Activated CD8-positive, alpha-beta T cell treated with anti-CD3 and anti-CD28 coated beads, Interleukin-2, amount 10 ng/mL, durations not matched to agents 7 days and 5 days (primary cell): ENCODE data around the gene CCL2. TPM values are rescaled to one million over a fixed set of nuclear protein-coding genes. Genes with fewer than 3 reads are reported as not detected.

Source experiments
- ATAC-seq: fragments of 150-1000 bp; cut with Tn5 transposase; one replicate; pipeline ENCODE4 v1.10.0; 2021; ENCODE audit warnings: moderate library complexity
- CTCF ChIA-PET: fragments of 350-600 bp; sonication (Branson Sonifier 250); formaldehyde crosslinking; loops from one replicate; lab custom pipeline; 2021; ENCODE audit warnings: antibody characterized with exemption; lab: Charles Lee
- POLR2A ChIA-PET: fragments of 350-600 bp; sonication (Branson Sonifier 250); formaldehyde crosslinking; loops from one replicate; lab custom pipeline; 2021; ENCODE audit warnings: antibody characterized with exemption; lab: Charles Lee
- DNase-seq: peaks from one replicate; pipeline ENCODE4 v3.0.0-alpha.2; 2020
- H3K27ac Mint-ChIP-seq: one replicate; pipeline ENCODE4 v1.8.0; 2021; ENCODE audit warnings: mild to moderate bottlenecking, mixed read lengths
- H3K27me3 Mint-ChIP-seq: one replicate; pipeline ENCODE4 v1.8.0; 2021; ENCODE audit warnings: low read depth, mixed read lengths
- H3K36me3 Mint-ChIP-seq: one replicate; pipeline ENCODE4 v1.8.0; 2021; ENCODE audit warnings: low read depth, mixed read lengths
- H3K4me1 Mint-ChIP-seq: one replicate; pipeline ENCODE4 v1.8.0; 2021; ENCODE audit warnings: low read depth, mixed read lengths
- H3K4me3 Mint-ChIP-seq: one replicate; pipeline ENCODE4 v1.8.0; 2021; ENCODE audit warnings: mild to moderate bottlenecking, mixed read lengths
- H3K9me3 Mint-ChIP-seq: one replicate; pipeline ENCODE4 v1.8.0; 2022; ENCODE audit warnings: mixed read lengths; ENCODE audit not compliant: insufficient read depth
- total RNA-seq, 2 experiments: library from RNA; stranded (reverse); gene quantifications; one replicate each; pipeline ENCODE4 v1.2.3, GENCODE V29; 2021

Gene CCL2
- total RNA-seq, 2 experiments from 2014 or later = not detected

DNA sequence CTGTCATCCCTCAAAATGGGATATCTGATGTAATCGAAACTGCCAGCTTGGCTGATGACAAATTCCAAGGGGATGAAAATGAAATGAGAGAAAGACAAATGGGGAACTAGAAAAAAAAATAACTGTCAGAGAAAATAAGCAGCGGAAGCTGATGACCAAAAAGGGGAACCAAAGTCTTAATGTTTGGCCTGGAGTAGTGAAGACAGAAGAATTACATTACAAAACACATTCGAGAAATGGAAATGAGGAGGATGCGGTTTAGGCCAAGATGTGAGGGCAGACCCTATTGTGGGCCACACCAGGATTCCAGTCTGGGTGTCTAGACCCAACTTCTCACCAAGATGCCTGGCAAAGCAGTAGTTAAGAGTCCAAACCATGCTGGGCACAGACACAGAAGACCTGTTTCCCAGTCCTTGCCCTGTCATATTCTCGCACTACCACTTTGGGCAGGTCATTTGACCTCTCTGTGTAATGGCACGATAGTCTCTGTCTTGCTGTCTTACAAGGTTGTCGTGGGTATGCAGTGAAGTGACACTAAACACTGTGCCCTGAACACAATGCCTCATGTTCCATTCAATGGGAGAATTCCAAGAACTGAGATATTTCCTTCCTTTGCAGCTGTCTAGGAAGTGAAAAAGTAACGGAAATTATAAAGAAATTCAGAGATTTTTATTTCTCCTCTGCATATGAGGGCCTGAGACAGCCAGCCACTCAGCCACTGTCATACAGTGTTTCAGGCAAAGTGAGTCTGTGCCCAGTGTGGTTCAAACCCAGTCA lies 12.3 kb upstream of the CCL2 start:
- H3K9me3 Mint-ChIP-seq = no peaks in the 10 kb centered on the region
- peaks cover 12% of the 10 kb centered on the region for H3K27me3 Mint-ChIP-seq
- H3K27ac Mint-ChIP-seq = no peak overlapping the region
- ATAC-seq = no peak
- no peak for DNase-seq
- no peaks in the 10 kb centered on the region for H3K4me1 Mint-ChIP-seq
- POLR2A ChIA-PET = interaction anchor here (0.6 kb wide), 1 partner anchor 120 kb away, joined by 3 read pairs; no protein-coding TSS in a partner anchor
- no peaks in the 10 kb centered on the region for H3K36me3 Mint-ChIP-seq
- CTCF ChIA-PET = no interaction called here
- no peak overlapping the region for H3K4me3 Mint-ChIP-seq

DNA sequence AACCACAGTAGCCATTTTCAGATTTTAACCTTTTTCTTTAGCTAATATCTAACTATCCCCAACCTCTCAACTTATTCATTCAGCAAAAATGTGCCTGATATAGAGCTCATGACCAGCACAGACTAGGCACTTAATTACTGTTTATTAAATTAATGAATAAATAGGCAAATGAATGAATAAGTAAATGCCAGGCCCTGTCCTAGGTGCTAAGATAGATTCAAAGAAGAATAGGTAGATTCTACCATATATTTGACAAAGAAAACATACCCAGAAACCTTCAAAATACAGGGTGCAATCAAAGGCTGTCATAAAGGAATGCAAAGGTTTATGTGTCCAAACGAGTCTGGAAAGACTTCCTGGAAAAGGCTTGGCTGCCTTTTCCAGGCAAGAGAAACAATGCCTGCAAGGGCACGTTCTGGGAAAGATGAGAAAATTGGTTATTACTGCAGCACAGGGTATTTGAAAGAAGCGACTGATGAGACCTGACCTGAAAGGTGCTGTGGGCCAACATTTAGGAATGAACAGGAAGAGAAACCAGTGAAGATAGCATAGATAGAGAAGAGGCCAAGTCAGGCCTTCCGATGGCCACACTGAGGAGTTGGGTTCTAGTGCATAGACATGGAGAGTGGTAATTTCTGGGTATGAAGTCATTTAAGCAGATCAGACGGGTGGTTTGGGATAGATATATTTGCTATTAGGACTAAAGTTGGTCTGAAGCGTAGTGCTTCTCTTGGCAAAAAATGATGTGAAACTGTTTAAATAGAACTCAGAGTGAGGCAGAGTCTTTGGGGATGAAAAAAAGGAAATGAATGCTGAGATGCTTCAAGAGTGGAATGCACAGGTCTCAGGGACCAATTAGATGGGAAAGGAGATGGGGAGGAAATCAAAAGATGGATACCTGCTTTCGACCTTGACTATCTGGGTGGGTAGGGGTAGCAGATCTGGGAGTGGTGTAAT lies 11.4 kb upstream of the CCL2 start:
- Mint-ChIP-seq H3K4me3 (no peak overlapping the region), H3K4me1 (no peaks in the 10 kb centered on the region), H3K27me3 (peaks cover 12% of the 10 kb centered on the region), H3K27ac (no peak overlapping the region), H3K36me3 (no peaks in the 10 kb centered on the region), H3K9me3 (no peaks in the 10 kb centered on the region)
- ATAC-seq (no peak), DNase-seq (no peak)
- CTCF ChIA-PET = no interaction called here
- POLR2A ChIA-PET = interaction anchor here (0.6 kb wide), 2 partner anchors 120 to 706 kb away, joined by 3 read pairs; no protein-coding TSS in a partner anchor

DNA sequence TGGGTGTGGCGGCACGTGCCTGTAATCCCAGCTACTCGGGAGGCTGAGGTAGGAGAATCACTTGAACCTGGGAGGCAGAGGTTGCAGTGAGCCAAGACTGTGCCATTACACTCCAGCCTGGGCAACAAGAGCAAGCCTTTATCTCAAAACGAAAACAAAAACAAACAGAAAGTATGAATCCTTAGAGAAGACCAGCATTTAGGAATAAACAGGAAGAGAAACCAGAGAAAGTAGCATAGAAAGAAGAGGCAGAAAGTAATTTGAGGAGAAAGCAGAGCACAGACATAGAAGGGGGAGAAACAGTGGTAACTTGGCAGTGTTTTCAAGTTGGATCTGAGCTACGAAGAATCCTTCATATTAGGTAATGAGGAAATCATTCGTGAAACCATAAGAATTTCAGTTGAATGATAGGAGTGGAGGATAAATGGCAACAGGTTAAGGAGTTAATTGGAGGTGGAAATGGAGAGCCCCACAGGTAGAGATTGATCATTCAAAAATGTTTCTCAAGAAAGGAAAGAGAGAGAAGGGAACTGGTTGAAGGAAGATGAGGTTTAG lies 9.7 kb upstream of the CCL2 start:
- H3K9me3 Mint-ChIP-seq = no peaks in the 10 kb centered on the region
- ChIA-PET POLR2A (no interaction called here), CTCF (no interaction called here)
- no peak overlapping the region for H3K4me3 Mint-ChIP-seq
- no peak for ATAC-seq
- no peaks in the 10 kb centered on the region for H3K36me3 Mint-ChIP-seq
- H3K27me3 Mint-ChIP-seq = peaks cover 11% of the 10 kb centered on the region
- H3K27ac Mint-ChIP-seq = no peak overlapping the region
- H3K4me1 Mint-ChIP-seq = no peaks in the 10 kb centered on the region
- DNase-seq = no peak

DNA sequence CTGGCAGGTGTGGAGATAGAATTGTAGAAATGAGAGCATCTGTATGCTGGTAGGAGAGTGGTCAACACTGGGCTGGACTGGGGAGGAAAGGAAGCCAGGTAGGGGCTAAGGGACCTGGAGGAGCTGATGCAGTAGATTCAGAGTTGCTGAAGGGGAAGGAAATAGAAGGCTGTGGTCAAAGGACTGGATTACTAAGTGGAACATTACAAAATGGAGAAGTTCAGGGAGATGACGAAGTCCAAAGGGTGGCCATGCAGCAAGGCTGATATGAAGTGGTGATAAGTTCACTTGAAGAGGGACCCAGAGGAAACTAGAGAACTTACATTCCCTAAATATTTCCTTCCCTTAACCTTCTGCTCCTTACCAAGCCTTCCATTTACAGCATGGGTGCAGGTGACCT lies 8.6 kb upstream of the CCL2 start:
- Mint-ChIP-seq H3K4me3 (no peak overlapping the region), H3K36me3 (no peaks in the 10 kb centered on the region), H3K27me3 (peaks cover 13% of the 10 kb centered on the region), H3K27ac (no peak overlapping the region), H3K9me3 (no peaks in the 10 kb centered on the region), H3K4me1 (no peaks in the 10 kb centered on the region)
- DNase-seq (no peak), ATAC-seq (no peak)
- ChIA-PET CTCF (no interaction called here), POLR2A (no interaction called here)

DNA sequence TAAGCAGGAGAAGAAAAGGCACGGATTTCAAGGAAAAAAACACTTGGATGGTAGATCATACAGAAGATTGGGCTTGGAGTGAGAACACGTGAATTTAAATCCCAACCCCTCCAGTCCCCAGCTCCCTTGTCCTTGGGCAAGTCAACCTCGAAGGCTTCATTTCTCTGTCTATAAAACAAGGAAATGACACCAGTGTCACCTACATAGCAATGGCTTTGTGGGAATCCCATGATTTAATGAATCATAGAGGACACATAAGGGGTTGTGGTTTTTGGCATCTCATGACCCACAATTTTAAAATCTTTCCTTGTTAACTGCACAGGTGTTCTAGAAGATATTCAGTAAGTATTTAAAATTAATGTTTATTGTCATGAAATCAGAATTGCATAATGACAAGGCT lies 8.2 kb upstream of the CCL2 start:
- H3K9me3 Mint-ChIP-seq = no peaks in the 10 kb centered on the region
- ChIA-PET CTCF (no interaction called here), POLR2A (no interaction called here)
- DNase-seq (no peak), ATAC-seq (no peak)
- H3K27ac Mint-ChIP-seq = no peak overlapping the region
- H3K4me3 Mint-ChIP-seq = no peak overlapping the region
- H3K36me3 Mint-ChIP-seq = no peaks in the 10 kb centered on the region
- peaks cover 11% of the 10 kb centered on the region for H3K27me3 Mint-ChIP-seq
- H3K4me1 Mint-ChIP-seq = no peaks in the 10 kb centered on the region

DNA sequence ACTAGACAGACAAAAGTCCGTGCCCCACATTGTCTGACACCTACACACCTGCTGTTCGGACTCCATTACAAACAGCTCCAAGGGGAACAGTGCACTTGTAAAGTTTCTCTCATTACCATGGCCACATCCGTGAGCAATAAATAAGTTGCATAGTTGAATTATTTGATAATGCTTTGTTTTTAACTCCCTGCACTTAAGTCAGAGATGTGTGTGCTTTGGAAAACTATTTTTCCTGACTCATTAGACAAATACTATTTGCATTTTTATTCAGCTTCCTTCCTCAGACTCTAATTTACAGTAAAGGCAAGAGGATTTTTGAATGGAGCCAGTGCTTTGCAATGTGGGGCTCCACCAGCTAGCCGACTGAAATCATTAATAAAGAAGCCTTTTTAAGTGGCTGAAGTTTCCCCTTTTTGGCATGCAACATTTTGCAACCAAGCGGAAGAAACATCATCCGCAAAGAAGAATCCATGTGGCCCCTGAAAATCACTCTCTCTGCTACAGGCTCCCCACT lies 6.5 kb upstream of the CCL2 start:
- no peaks in the 10 kb centered on the region for H3K36me3 Mint-ChIP-seq
- H3K9me3 Mint-ChIP-seq = no peaks in the 10 kb centered on the region
- no peaks in the 10 kb centered on the region for H3K4me1 Mint-ChIP-seq
- ChIA-PET POLR2A (no interaction called here), CTCF (interaction anchor here (2.4 kb wide), 1 partner anchor 113 kb away, joined by 12 read pairs; the partner anchor contains the start of gene CCL1)
- no peak overlapping the region for H3K4me3 Mint-ChIP-seq
- H3K27ac Mint-ChIP-seq = no peak overlapping the region
- peaks cover 14% of the 10 kb centered on the region for H3K27me3 Mint-ChIP-seq
- ATAC-seq (no peak), DNase-seq (no peak)

DNA sequence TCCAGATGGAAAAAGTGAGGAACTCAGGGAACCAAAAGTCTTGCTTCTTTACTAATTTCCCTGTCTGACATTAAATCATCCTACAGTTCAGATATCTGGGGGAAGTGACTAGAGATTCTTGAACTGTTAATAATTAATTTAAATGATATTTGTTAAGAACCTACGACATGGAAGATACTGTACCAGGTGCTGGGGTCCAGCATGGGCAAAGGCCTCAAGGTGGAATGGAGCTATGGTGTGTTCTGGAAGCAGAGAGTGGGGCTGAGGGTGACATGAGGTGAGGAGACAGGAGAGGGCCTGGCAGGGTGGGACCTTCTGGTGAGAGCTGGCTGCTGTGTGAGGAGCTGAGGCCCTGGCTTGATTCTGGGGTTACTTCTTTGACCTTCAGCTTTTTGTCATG lies 6.0 kb upstream of the CCL2 start:
- Mint-ChIP-seq H3K4me3 (no peak overlapping the region), H3K9me3 (no peaks in the 10 kb centered on the region), H3K4me1 (no peaks in the 10 kb centered on the region), H3K36me3 (no peaks in the 10 kb centered on the region), H3K27ac (no peak overlapping the region), H3K27me3 (peaks cover 14% of the 10 kb centered on the region)
- ATAC-seq (no peak), DNase-seq (no peak)
- ChIA-PET POLR2A (no interaction called here), CTCF (interaction anchor here (2.4 kb wide), 1 partner anchor 112 kb away, joined by 12 read pairs; the partner anchor contains the start of gene CCL1)

DNA sequence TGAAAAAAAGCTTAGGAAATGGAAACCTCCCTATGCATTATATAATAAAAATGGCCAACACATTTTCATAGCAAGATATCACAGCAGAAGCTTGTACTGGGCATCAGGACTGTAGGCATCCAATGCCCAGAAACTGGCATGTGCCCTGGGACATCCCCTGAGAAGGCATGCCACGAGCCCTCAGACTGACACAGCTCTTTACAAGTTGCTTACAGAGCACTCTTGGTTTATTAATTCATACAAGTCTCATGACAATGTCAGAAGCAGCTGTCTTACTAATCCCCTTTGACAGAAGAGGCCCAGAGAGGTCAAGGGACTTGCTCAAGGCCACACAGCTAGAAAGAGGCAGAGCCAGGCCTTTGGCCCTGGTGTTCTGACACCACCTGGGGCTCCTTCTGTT lies 5.6 kb upstream of the CCL2 start:
- H3K36me3 Mint-ChIP-seq = no peaks in the 10 kb centered on the region
- peaks cover 14% of the 10 kb centered on the region for H3K27me3 Mint-ChIP-seq
- no peak for DNase-seq
- ChIA-PET CTCF (interaction anchor here (2.4 kb wide), 1 partner anchor 112 kb away, joined by 12 read pairs; the partner anchor contains the start of gene CCL1), POLR2A (no interaction called here)
- H3K27ac Mint-ChIP-seq = no peak overlapping the region
- ATAC-seq = no peak
- no peak overlapping the region for H3K4me3 Mint-ChIP-seq
- H3K4me1 Mint-ChIP-seq = no peaks in the 10 kb centered on the region
- H3K9me3 Mint-ChIP-seq = no peaks in the 10 kb centered on the region

DNA sequence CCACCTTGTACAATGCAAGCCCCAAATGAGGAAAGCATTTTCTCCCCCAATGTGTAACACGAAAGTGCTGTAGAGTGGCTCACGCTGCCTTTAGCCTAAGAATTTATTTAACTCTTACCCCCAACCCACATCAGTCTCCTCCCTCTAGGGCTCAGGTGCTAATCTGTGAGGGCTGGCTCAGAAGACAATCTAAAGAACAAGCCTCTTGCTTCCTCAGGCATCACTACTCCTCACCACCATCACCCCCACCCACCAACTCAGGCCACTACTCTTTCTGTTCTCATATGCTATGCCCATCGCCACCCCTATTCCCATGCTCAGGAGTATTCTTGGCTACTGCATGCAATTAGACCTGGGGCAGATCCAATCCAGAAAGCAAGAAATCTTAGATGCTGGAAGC lies 3.9 kb upstream of the CCL2 start:
- ChIA-PET CTCF (no interaction called here), POLR2A (no interaction called here)
- no peaks in the 10 kb centered on the region for H3K4me1 Mint-ChIP-seq
- H3K27me3 Mint-ChIP-seq = peaks cover 21% of the 10 kb centered on the region
- H3K9me3 Mint-ChIP-seq = no peaks in the 10 kb centered on the region
- no peaks in the 10 kb centered on the region for H3K36me3 Mint-ChIP-seq
- H3K27ac Mint-ChIP-seq = no peak overlapping the region
- no peak overlapping the region for H3K4me3 Mint-ChIP-seq
- DNase-seq (no peak), ATAC-seq (no peak)

DNA sequence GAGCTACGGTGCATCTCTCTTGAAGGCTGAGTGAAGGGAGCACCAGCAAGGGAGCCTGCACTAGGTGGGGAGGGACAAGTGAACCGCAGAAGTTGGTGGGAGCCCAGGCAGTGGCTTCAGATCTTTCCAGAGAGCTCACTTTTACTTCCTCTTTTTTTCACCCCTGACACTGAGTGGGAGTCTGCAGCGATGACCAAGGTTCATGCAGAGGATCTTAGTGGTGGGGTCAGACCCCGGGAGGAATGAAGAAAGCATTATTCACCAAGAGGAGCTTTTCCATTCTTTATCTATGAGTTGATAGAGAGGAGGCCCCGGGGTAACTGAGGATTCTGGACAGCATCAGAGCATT lies 3.0 kb upstream of the CCL2 start:
- Mint-ChIP-seq H3K27me3 (peaks cover 22% of the 10 kb centered on the region), H3K36me3 (no peaks in the 10 kb centered on the region), H3K27ac (no peak overlapping the region)

DNA sequence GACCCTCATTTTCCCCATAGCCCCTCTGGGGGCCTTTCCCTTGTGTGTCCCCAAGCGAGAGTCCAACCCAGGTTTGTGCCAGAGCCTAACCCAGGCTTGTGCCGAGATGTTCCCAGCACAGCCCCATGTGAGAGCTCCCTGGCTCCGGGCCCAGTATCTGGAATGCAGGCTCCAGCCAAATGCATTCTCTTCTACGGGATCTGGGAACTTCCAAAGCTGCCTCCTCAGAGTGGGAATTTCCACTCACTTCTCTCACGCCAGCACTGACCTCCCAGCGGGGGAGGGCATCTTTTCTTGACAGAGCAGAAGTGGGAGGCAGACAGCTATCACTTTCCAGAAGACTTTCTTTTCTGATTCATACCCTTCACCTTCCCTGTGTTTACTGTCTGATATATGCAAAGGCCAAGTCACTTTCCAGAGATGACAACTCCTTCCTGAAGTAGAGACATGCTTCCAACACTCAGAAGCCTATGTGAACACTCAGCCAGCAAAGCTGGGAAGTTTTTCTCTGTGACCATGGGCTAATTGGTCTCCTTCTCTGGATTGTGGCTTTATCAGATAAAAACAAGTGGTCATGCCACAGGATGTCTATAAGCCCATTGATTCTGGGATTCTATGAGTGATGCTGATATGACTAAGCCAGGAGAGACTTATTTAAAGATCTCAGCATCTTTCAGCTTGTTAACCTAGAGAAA lies 2.5 kb upstream of the CCL2 start:
- H3K36me3 Mint-ChIP-seq = no peaks in the 10 kb centered on the region
- H3K27ac Mint-ChIP-seq = no peak overlapping the region
- ChIA-PET CTCF (interaction anchor here (0.9 kb wide), 1 partner anchor 52 kb away, joined by 4 read pairs; no protein-coding TSS in a partner anchor), POLR2A (no interaction called here)
- DNase-seq = no peak
- H3K4me3 Mint-ChIP-seq = no peak overlapping the region
- H3K4me1 Mint-ChIP-seq = no peaks in the 10 kb centered on the region
- no peaks in the 10 kb centered on the region for H3K9me3 Mint-ChIP-seq
- no peak for ATAC-seq
- H3K27me3 Mint-ChIP-seq = peaks cover 25% of the 10 kb centered on the region

More for the DNA sequence above, 3.0 kb upstream of the CCL2 start:
- DNase-seq (no peak), ATAC-seq (no peak)
- ChIA-PET CTCF (interaction anchor here (0.9 kb wide), 1 partner anchor 51 kb away, joined by 4 read pairs; no protein-coding TSS in a partner anchor), POLR2A (no interaction called here)
- Mint-ChIP-seq H3K9me3 (no peaks in the 10 kb centered on the region), H3K4me3 (no peak overlapping the region), H3K4me1 (no peaks in the 10 kb centered on the region)
